ENCODE data around the gene RIMBP3B. TPM values are rescaled to one million over a fixed set of nuclear protein-coding genes. Genes with fewer than 3 reads are reported as not detected.
"Not testable (repeated sequence)": the region's sequence is repeated elsewhere in the genome, so short reads cannot be mapped to it uniquely, and the experiment has no call there.

The RIMBP3B gene
- total RNA-seq, 1 experiment from 2014 or later, result 0.02 TPM

DNA sequence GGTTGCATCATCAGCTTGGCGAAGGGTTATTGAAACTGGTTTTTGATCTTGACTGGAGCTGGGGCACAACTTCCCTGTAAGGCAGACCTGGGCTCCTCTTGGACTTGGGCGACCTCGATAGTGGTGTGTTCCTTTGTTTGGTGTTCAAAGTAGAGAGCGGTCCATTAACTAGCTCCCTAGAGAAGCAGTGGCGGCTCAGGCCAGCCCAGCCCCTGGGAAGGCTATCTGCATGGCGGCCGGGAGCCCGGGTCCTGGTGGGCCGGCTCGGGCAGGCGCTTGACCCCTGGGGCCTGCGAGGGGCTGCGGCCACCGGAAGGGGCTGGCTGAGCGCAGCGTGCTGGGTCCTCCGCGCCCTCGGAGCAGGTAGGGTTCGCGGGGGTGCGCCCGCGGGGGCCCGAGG lies 32.8 kb downstream of the RIMBP3B start:
- DNase-seq (ENCODE audit: low spot score), result not testable (repeated sequence)

DNA sequence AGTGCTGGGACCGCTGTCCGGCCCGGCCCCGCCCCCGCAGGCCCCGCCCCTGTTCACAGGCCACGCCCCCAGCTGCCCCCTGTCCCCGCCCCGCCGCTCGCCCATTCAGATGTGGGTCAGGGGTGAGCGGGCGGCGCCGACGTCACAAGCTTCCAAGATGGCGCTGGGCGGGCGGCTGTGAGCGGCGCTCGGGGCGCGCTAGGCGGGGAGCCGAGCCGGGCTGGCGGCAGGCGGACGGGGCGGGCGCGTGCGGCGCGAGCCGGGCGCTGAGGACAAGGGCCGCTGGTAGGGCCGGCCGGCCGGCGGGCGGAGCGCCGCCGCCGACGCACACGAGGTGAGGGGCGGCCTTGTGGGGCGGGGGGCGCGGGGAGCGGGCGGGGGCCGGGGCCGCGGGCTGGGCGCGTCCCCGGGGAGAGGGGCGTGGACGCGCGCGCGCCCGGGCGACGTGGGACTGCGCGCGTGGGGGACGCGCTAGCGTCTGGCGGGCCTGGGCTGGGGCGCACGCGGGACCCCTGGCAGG lies 33.7 kb downstream of the RIMBP3B start, which contains the start of gene HIC2:
HIC2 (plus strand) TSS at position 145 of the 520 bp plus-strand sequence. CDS start 25,461 bp downstream, outside the sequence.
- DNase-seq (ENCODE audit: low spot score), result not testable (repeated sequence)

DNA sequence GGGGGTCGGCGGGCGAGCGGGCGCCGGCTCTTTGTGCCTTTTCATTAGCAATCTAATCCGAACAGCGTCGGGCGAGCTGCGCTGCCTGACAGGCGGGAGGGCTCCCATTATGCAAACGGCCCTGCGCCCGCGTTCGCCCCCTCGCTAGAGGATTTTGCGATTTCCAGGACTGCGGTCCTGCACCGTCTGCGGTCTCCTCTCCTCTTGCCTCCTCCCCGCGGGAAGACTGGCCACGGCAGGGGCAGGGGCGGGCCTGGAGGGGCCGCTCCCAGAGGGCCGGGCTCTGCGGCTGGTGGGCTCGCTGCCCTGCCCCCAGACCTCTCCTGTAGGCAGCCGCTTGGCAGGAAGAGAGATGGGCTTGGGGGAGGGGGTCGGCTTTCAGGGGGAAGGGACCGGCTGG lies 34.3 kb downstream of the RIMBP3B start:
- not testable (repeated sequence) for DNase-seq (ENCODE audit: low spot score)

DNA sequence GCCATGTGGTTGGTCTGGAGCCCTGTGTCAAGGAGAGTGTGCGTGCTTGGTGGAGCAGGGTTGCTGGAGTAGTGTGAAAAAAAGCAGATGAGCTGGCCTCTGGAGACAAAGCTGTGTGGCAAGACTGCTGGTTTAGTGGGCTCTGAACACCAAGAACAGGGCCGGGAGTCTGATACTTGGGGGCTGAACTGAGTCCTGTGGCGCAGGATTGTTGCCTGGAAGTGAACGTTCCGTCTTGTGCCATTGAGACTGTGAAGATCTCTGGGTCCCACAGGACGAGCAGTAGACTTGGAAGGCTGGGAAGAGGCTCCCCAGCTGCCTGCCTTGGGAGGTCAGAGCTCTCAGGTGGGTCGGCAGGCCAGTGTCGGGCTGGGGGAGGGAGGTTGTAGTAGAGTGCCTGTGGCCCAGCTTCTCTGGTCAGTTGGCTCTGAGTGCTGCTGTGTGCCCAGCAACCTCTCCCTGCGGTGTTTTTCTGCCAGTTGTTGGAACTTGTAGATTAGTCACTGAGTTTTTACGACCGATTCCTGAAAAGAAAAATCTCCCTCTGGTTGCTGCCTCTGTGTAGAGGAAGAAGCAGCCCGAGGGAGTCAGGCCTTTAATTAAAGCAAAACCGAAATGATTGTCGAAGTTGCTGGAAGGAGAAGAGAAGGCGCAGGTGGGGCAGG lies 35.6 kb downstream of the RIMBP3B start:
- not testable (repeated sequence) for DNase-seq (ENCODE audit: low spot score)

DNA sequence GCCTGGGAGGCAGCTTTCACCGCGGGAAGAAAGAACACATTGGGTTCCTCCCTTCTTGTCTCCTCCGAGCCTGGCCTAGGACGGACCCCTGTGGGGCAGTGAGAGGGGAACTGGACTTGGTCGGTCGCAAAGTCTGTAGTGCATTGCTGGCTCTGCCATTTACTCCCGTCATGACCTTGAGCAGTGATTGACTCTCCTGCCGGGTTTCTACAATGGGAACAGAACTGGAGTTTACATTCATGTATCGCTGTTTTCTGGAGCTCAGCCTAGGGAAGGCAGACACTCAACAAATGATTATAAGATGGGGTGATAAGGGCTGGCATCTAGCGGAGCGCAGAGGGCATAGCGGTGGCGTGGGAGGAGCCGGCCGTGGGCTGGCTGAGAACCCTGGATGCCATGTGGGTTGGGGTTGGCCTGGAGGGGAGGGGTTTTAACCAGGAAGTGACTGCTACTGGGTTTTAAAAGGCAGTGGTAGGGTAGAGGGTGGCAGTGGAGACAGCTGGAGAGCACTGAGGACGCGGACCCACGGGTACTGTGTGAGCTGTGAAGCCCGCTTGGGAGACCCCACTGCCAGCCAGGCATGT lies 36.7 kb downstream of the RIMBP3B start:
- not testable (repeated sequence) for DNase-seq (ENCODE audit: low spot score)

DNA sequence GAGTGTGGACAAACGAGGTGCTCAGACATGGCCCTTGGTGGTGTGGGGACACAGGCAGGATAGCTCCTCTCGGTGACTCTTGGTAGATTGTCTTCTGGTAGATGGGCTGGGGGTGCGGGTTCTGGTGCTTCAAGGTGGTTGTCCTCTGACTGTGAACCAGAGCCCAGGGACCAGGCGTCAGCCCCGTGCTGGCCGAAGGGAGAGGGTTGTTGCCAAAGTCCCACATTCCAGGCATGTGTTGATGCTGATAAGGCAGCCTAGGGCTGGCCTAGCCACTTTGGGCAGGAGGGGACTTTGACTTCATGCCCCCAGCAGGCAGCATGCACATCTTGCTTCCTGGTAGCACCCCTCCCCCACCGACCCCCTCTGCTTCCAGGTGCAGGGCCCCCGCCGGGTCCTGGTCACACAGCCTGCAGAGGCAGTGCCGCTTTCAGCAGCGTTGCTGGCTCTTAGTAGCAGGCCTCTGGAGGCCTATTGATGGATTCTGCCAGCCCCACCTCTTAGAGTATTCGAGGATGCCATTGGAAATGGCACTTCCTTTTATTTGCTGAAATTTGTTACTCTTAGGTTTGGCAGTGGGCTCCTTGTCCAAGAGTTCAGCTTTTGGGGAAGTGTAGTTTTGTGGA lies 40.6 kb downstream of the RIMBP3B start:
- not testable (repeated sequence) for DNase-seq (ENCODE audit: low spot score)

DNA sequence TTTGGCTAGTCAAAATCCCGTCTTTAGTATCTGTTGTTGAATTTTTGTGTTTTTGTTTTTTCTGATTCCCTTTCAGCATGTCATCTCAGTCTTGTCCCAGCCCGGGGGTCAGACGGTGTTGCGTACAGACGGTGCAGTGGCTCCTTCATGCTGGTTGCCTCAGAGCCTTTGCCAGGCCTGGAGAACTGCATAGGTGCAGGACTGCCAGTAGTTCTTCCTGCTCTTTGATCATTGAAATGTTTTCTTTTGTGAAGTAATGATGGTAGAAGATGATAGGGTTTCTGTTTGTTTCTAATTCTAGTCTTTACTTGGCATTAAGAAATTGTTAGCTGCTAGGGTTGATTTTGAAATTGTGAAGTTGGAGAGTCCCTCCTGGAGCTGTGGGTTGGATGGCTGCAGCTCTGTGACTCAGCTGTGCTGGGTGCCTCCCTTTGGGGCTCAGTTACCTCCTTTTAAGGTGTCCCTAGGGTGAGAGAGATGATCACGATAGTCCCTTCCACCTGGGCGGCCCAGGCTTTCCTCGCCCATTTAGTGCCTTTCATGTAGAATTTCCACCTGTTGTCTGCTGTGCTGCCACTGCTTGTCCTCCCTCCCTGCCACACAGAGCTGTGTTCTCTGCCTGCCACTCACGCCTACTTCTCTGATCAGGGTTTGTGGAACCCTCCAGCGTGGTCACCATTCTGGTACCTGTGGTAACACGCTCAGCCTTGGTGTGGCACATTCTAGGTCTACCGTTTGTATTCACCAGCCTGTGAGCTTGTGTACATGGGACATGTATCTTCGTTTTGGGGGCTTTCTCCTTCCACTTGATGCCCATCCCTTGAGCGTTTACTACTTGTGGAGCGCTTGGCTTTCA lies 51.1 kb downstream of the RIMBP3B start:
- DNase-seq (ENCODE audit: low spot score), result not testable (repeated sequence)

DNA sequence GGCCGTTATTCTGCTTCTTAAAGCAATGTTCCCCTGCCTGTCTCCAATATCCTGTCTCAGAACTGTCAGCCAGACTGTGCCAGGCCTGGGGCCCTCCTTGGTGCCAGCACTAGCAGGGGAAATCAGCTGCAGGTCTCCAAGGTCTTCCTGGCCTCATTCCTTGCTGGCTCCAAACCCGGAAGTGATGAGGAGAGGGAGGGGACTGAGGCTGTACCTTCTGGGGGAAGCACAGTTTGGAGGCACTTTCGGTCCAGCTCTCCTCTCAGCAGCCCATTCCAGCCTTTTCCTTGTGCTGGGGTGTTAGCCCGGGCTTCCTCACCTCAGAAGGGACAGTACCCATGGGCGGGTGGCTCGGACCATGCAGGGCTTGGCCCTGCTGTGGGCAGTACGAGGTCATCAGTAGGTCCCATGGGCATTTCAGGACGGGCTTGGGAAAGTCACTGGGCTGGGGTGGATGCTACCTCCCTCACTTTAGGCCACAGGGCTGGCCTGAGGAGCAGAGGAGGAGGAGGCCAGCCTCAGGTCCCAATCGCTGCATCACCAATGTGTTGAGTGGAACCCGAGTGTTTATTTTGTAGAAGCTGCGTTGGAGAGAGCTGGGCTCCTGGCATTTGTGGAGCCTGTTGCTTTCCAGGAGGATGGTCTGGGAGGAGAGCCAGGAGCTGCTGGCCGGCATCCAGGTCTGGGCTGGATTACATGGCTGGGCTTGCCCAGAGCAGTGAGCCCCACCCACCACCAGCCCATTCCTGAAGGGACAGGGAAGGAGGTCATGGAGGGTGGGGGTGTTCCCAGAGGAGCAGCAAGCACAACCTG lies 52.7 kb downstream of the RIMBP3B start:
- not testable (repeated sequence) for DNase-seq (ENCODE audit: low spot score)

DNA sequence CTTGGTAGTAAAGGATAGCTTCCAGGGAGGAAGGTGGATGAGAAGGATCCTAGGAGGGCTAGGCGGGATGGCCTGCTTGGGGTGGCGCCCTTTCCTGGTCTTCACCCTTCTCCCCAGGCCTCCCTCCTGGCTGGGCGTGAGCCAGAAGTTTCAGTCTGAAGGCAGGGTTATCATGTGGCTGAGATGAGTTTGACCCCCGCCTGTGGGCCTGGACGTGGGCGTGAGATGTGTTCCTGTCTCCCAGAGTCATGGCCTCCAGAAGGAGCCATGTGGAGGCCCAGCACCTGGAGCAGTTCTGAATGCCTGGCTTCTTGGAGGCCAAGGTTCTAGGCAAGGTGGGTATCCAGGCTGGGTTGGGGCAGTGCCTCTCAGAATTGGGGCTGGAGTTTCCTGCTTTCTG lies 54.5 kb downstream of the RIMBP3B start:
- DNase-seq (ENCODE audit: low spot score), result not testable (repeated sequence)

Other genes with a start within 250 kb of the RIMBP3B start
- gene HIC2, start 33.6 kb downstream of the RIMBP3B start, total RNA-seq (2014; rRNA removed; shearing (Covaris generic)), result 0.53 and 1.1 TPM in 2 replicates
- 1.2 and 3.3 TPM in 2 replicates for gene TMEM191C, start 83.6 kb downstream of the RIMBP3B start, total RNA-seq (2014; rRNA removed; shearing (Covaris generic))
- gene RIMBP3C, start 167.7 kb downstream of the RIMBP3B start, total RNA-seq (2014; rRNA removed; shearing (Covaris generic)), result 0.50 and 0.62 TPM in 2 replicates
- gene UBE2L3, start 184.0 kb downstream of the RIMBP3B start, total RNA-seq (2014; rRNA removed; shearing (Covaris generic)), result 31.5 and 33.7 TPM in 2 replicates
- gene YDJC, start 246.3 kb downstream of the RIMBP3B start, total RNA-seq (2014; rRNA removed; shearing (Covaris generic)), result 15.1 and 18.2 TPM in 2 replicates
- gene CCDC116, start 249.0 kb downstream of the RIMBP3B start, total RNA-seq (2014; rRNA removed; shearing (Covaris generic)), result 0.12 TPM in 1 of 2 replicates, not detected in the other